HG02798 (cell line): ENCODE measurements around the gene SH2D5.

Experiments used
- ATAC-seq: cut with Tn5 transposase; IDR thresholded peaks from one replicate; pipeline ENCODE4 v1.9.1; 2021; ENCODE audit warnings: mild to moderate bottlenecking; ENCODE audit not compliant: unreplicated experiment, poor library complexity

Gene SH2D5

GRCh38 chr1:20732588-20733359 lies at the start of gene SH2D5:
Gene SH2D5 (minus strand): TSS chr1:20732703. CDS start chr1:20728044, 4,659 bp downstream.
- peak; percentile 49 for ATAC-seq

DNA sequence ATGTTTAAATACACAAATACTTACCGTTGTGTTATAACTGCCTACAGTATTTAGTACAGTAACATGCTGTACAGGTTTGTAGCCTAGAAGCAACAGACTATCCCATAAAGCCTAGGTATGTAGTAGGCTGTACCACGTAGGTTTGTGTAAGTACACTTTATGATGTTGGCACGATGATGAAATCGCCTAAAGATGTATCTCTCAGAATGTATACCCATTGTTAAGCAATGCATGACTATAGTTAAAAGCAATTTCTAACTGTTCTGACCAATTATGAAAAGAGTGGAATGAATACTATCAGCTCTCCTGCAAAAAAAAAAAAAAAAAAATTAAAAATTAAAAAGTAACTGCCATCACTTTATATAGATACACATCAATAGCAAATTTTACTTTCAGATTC lies 43.2 kb upstream of the SH2D5 start:
- no peak for ATAC-seq

- no peak for ATAC-seq
Measured at GRCh38 chr1:20771780-20772179, 39.3 kb upstream of the SH2D5 start.

GRCh38 chr1:20770314-20771087 lies 38.0 kb upstream of the SH2D5 start:
- no peak for ATAC-seq

DNA sequence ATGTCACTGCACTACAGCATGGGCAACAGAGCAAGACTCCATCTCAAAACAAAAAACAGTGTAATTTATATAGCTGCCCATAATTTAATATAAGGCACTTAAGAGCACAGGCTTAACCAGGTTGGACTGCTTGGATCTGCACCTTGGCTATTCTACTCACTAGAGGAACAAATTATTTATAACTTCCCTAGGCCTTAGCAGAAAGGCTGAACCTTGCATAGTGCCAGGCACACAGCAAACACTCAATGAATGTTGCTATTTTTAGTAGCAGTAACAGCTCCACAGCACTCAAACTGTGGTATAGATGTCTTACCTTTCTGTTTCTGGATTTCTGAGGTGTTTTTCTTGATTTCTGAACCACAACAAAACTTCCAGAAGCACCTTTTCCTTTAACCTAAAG lies 34.8 kb upstream of the SH2D5 start:
- ATAC-seq: no peak

GRCh38 chr1:20763417-20763816 lies 30.9 kb upstream of the SH2D5 start:
- ATAC-seq: no peak

- no peak for ATAC-seq
Measured at GRCh38 chr1:20760322-20760721, 27.8 kb upstream of the SH2D5 start.

DNA sequence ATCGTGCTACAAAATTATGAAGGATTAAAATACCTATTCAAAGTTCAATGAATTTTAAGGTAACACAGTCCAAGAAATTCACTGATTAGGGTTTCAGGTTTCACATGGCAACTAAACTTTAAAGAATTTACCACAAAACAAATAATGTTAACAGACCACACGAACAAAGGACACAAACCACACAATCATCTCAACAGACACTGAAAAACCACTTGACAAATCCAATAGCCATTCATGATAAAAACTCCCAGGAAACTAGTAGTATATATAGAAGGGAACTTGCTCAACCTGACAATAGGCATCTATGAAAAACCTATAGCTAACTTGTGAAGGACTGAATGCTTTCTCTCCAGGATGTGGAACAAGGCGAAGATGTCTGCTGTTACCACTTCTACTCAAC lies 21.1 kb upstream of the SH2D5 start:
- no peak for ATAC-seq

DNA sequence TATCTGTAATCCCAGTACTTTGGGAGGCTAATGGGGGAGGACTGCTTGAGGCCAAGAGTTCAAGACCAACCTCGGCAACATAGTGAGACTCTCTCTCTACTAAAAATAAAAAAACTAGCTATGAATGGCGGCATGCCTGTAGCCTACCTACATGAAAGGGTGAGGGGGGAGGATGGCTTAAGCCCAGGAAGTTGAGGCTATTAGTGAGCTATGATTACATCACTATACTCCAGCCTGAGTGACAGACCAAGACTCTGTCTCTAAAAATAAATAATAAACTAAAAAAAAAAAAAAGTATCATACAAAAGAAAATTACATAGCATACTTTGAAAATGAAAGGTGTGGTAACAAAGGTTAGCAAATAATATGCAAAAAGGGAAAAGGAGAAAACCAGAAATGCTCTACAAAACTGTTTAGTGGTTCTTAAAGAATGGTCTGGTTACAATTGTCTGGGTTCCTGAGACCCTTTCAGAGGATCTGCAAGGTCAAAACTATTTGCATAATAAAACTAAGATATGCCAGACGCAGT lies 19.0 kb upstream of the SH2D5 start:
- ATAC-seq: no peak

DNA sequence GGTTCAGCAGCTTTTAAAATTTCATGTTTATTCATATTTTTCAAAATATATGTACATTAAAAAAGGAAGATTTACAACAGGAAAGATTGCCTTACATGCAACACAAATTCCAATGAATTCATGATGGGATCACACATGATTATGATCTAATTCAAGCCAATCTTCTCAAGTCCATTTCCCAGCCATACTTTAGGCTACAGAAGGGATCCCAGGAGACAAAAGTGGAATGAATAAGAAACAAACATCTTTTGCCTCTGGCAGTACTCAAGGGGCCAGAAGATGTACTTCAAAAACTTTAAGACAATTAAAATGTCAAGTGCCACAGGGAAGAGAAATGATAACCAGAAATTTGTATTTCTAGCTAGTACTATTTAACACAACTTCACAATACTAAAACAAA lies 10.2 kb upstream of the SH2D5 start:
- no peak for ATAC-seq

GRCh38 chr1:20740781-20741180 lies 8.3 kb upstream of the SH2D5 start:
- ATAC-seq: no peak

- ATAC-seq: no peak
Measured at GRCh38 chr1:20739225-20739624, 6.7 kb upstream of the SH2D5 start.

DNA sequence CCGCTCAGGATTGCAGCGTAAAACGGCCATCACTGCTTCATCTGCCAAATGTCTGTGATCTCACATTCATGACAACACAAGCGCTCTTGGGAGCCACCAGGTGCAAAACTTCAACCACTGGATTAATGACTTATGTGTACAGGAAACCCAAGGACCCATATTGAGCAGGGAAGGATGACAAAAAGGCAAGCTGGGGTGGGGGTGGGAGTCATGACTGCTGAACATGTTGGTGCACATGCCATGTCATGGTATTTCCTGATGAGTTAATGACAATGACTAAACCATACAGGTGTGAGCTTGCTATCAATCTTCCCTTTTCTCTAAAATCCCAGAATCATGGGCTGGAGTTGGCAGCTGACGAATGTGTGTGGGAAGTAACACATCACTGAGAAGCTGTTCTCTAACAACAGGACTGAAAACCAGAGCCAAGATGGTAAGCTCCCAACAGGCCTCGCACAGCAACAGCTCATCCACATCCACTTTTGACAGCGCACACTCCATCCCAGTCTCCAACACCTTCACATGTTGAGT lies 3.1 kb upstream of the SH2D5 start:
- no peak for ATAC-seq

DNA sequence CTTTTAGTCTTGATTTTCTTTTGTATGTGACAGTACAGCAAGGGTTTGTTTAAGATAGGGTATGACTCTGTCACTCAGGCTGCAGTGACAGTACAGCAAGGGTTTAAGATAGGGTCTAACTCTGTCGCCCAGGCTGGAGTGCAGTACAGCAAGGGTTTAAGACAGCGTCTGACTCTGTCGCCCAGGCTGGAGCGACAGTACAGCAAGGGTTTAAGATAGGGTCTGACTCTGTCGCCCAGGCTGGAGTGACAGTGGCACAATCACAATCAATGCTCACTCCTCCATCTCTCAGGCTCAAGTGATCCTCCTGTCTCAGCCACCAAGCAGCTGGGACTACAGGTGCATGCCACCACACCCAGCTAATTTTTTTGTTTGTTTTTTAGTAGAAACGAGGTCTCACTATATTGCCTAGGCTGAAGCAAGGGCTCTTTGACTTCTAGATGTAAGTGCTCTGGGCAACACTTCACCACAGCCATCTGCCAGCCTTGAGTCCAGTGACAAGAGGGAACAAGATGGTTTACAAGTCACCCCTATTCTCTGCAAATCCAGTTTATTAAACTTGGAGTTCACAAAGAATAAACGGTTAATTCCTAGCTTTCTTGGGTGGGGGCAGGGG lies 965 bp upstream of the SH2D5 start:
- peak; percentile 8 for ATAC-seq

GRCh38 chr1:20732071-20732587 lies 374 bp downstream of the SH2D5 start:
- peak; percentile 74 for ATAC-seq

DNA sequence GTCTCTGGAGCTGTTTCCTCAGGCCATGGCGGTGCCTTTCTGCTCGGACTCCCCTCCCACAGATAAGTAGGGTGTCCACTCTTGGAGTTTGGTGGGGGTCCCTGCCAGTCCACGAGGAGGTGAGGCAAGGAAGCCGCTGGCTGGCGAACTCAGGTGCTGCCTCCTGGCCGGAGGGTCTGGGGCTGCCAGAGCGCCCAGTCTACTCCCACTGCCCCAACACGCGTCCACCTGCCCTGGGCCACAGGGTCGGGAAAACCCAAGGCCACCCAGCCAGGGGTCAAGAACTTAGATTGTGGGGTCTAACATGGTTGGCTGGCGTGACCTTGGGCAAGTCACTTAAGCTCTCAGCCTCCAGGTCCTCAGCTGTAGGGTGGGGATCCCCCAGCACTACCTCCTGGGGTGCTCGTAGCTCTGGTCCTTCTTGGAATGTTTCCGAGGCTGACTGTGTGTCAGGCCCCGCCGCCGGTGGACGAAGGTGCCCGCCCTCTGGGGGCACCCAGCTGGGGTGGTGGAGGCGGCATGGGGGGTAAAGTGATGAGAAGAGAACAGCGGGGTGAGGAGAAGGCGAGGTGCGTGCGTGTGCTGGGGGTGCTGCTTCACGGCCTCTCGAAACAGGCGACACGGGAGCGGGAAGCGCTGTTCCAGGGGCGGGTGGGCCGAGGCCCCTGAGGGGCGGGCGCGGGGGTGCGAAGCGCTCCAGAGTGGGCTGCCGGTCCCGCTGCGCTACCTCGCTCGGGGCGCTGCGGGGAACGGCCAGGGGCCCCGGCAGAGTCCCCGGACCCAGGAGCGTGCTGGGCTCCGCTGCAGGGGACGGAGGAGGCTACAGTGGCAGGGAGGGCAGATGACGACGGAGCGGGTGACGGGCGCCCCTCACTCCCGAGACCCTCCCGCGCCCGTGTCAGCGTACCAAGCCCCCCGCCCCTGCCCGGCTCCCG lies 1.2 kb downstream of the SH2D5 start:
- peak; percentile 6 for ATAC-seq

DNA sequence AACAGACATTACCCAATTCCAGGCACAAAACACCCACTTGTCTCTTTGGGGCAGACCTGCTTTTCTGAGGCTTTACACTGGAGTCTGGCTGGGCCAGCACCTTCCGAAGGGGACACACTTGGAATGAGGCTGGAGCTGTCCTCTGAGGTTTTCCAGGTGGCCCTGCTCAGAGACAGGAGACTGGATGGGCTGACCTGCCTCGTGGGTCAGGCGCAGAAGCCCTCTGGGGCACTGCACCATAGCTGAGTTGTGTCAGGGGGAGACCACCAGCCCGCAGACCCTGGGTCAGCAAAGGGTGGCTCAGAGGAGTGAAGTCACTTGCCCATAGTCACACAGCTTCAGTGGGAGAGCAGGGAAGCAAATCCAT lies 1.8 kb downstream of the SH2D5 start:
- ATAC-seq: no peak

DNA sequence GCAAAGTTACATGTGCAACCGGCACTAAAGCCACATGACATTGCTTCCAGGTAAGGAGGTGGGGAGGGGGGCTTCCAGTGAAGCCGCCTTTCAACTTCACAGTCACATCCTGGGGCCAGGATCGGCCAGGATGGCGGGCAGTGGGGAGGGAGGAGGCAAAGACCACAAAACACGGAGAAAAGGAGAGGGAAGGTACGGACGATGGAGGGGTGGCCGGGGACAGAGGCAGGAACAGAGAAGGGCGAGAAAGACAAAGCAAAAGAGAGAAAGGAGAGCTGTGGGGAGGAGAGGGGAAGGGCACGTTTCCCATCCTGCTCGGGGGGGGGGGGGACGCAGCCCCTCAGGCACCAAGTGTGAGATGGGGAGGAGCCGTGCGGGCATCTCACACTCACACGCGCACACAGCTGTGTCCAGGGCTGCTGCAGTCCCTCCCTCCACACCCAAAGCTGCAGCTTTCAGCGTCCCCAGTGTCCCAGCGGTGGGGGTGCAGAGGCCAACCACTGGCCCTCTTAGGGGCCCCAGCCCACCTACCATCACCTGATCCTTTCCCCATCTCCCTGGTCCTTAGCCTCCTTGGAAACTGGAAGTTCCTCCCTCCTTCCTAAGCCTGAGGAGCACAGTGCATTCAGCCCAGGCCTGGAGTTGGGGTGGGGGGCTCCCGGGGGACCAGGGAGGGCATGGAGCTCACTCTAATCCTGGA lies 2.4 kb downstream of the SH2D5 start:
- ATAC-seq: no peak
